H1 (cell line): ENCODE results near the gene MIA2.

Experiments
- ATF2 ChIP-seq: IDR thresholded peaks from 2 replicates; pipeline ENCODE4 v1.6.1; 2012; ENCODE audit warnings: low read length, inconsistent platforms
- CBX8 ChIP-seq: fragments of 300-800, 300-1000 bp; sonication (generic); IDR thresholded peaks from 2 replicates; pipeline ENCODE4 v1.7.1; 2016; ENCODE audit warnings: low read depth, low read length, borderline replicate concordance
- CEBPB ChIP-seq: IDR thresholded peaks from 2 replicates; pipeline ENCODE4 v1.6.1; 2012; ENCODE audit warnings: low read depth, low read length
- CTCF ChIP-seq, 3 experiments: IDR thresholded peaks; 1 replicate in 2 of 3; 2 replicates in 1 of 3; pipeline versions ENCODE4 v1.5.1 to v1.6.1; 2011; ENCODE audit warnings: low read length in 3 of 3, mild to moderate bottlenecking in 3 of 3, inconsistent platforms in 2 of 3, low read depth in 1 of 3, moderate library complexity in 1 of 3; ENCODE audit not compliant: insufficient read depth in 1 of 3; ENCODE audit errors: control extremely low read depth in 1 of 3
- EP300 ChIP-seq, 2 experiments: IDR thresholded peaks; 1 replicate in 1 of 2; 2 replicates in 1 of 2; pipeline ENCODE4 v1.6.1; 2011 to 2012; ENCODE audit warnings: low read depth in 2 of 2, low read length in 2 of 2, mild to moderate bottlenecking in 2 of 2, borderline replicate concordance in 1 of 2, inconsistent platforms in 1 of 2, moderate library complexity in 1 of 2
- EZH2 ChIP-seq: fragments of 200-600 bp; sonication (generic); IDR thresholded peaks from 2 replicates; pipeline ENCODE4 v1.7.1; 2012; ENCODE audit warnings: low read depth, mild to moderate bottlenecking, moderate library complexity, low read length, inconsistent platforms; ENCODE audit not compliant: severe bottlenecking
- MAFK ChIP-seq: IDR thresholded peaks from 2 replicates; pipeline ENCODE4 v1.6.1; 2012; ENCODE audit warnings: low read depth, mild to moderate bottlenecking, improper control_type of control experiment, low read length
- RFX5 ChIP-seq: IDR thresholded peaks from 2 replicates; pipeline ENCODE4 v1.6.1; 2011; ENCODE audit warnings: low read depth, low read length, improper control_type of control experiment, borderline replicate concordance

GRCh38 chr14:39228044-39228443 lies 5.7 kb upstream of the MIA2 start:
- TF ChIP-seq CEBPB, result no peak
- no peak for TF ChIP-seq CTCF (IDR thresholded peaks at IDR 0.05; ENCODE audit: control extremely low read depth in 1 of 3, insufficient read depth in 1 of 3, low read depth in 1 of 3, low read length in 3 of 3)
- no peak for TF ChIP-seq CBX8
- TF ChIP-seq ATF2, result no peak
- TF ChIP-seq MAFK, result no peak
- no peak for TF ChIP-seq EZH2
- no peak for TF ChIP-seq EP300 (IDR thresholded peaks at IDR 0.05; ENCODE audit: borderline replicate concordance in 1 of 2, low read depth in 2 of 2, low read length in 2 of 2)
- TF ChIP-seq RFX5, result no peak
